Astrocyte (in vitro differentiated cells and primary cell): ENCODE results near the gene CCR5. TPM values are rescaled to one million over a fixed set of nuclear protein-coding genes. Genes with fewer than 3 reads are reported as not detected.

Source experiments
- DNase-seq: peaks from one replicate; pipeline ENCODE4 v3.0.0-alpha.2; 2010; ENCODE audit warnings: low read depth
- FAIRE-seq: peaks from 2 replicates; lab custom pipeline; 2011; peaks lifted over from hg19 to GRCh38; lab: Jason Lieb, UNC
- H2AFZ ChIP-seq: 2 replicates; pipeline ENCODE4 v1.6.0; 2012; ENCODE audit warnings: low read depth, low read length, inconsistent platforms
- H3K27ac ChIP-seq: 2 replicates; pipeline ENCODE4 v1.5.1; 2011; ENCODE audit warnings: low read depth, low read length, inconsistent platforms
- H3K27me3 ChIP-seq: 2 replicates; pipeline ENCODE4 v1.6.0; 2011; ENCODE audit warnings: low read length, inconsistent platforms; ENCODE audit not compliant: insufficient read depth
- H3K36me3 ChIP-seq: 2 replicates; pipeline ENCODE4 v1.5.1; 2011; ENCODE audit warnings: low read length, inconsistent platforms; ENCODE audit not compliant: insufficient read depth
- H3K4me1 ChIP-seq: 2 replicates; pipeline ENCODE4 v1.5.1; 2011; ENCODE audit warnings: low read length, inconsistent platforms; ENCODE audit not compliant: insufficient read depth
- H3K4me2 ChIP-seq: 2 replicates; pipeline ENCODE4 v1.6.0; 2012; ENCODE audit warnings: low read length, inconsistent platforms
- H3K4me3 ChIP-seq: 2 replicates; pipeline ENCODE4 v1.5.1; 2011; ENCODE audit warnings: low read depth, mild to moderate bottlenecking, low read length, inconsistent platforms; ENCODE audit not compliant: insufficient read depth
- H3K79me2 ChIP-seq: 2 replicates; pipeline ENCODE4 v1.6.0; 2012; ENCODE audit warnings: mild to moderate bottlenecking, low read length, inconsistent platforms; ENCODE audit not compliant: insufficient read depth
- H3K9ac ChIP-seq: 2 replicates; pipeline ENCODE4 v1.6.0; 2012; ENCODE audit warnings: mild to moderate bottlenecking, low read length, inconsistent platforms
- H3K9me3 ChIP-seq: 2 replicates; pipeline ENCODE4 v1.5.1; 2012; ENCODE audit warnings: low read depth, mild to moderate bottlenecking, low read length, inconsistent platforms; ENCODE audit not compliant: insufficient read depth
- H4K20me1 ChIP-seq: 2 replicates; pipeline ENCODE4 v1.6.0; 2012; ENCODE audit warnings: low read length, inconsistent platforms; ENCODE audit not compliant: insufficient read depth
- H3K27ac Mint-ChIP-seq: one replicate; pipeline ENCODE4 v1.8.0; 2021; ENCODE audit warnings: mild to moderate bottlenecking, mixed read lengths; ENCODE audit not compliant: unreplicated experiment
- H3K27me3 Mint-ChIP-seq: one replicate; pipeline ENCODE4 v1.8.0; 2021; ENCODE audit warnings: low read depth, mixed read lengths; ENCODE audit not compliant: unreplicated experiment
- H3K36me3 Mint-ChIP-seq: one replicate; pipeline ENCODE4 v1.8.0; 2021; ENCODE audit warnings: low read depth, mixed read lengths; ENCODE audit not compliant: unreplicated experiment
- H3K4me1 Mint-ChIP-seq: one replicate; pipeline ENCODE4 v1.8.0; 2021; ENCODE audit warnings: low read depth, mixed read lengths; ENCODE audit not compliant: unreplicated experiment
- H3K4me3 Mint-ChIP-seq: one replicate; pipeline ENCODE4 v1.8.0; 2021; ENCODE audit warnings: mild to moderate bottlenecking, moderate library complexity, mixed read lengths; ENCODE audit not compliant: unreplicated experiment
- H3K9me3 Mint-ChIP-seq: one replicate; pipeline ENCODE4 v1.8.0; 2021; ENCODE audit warnings: mild to moderate bottlenecking, mixed read lengths; ENCODE audit not compliant: unreplicated experiment
- EZH2 ChIP-seq: IDR thresholded peaks from 2 replicates; pipeline ENCODE4 v1.6.1; 2012; ENCODE audit warnings: mild to moderate bottlenecking, low read length, inconsistent platforms; ENCODE audit not compliant: insufficient read depth
- total RNA-seq: library from RNA; stranded (reverse); gene quantifications from 2 replicates; pipeline ENCODE4 v1.2.1, GENCODE V29; 2021
- TF ChIP-seq, protein P1 (sequence below): IDR thresholded peaks from 2 replicates; pipeline ENCODE4 v1.5.1; 2011; ENCODE audit warnings: low read depth, mild to moderate bottlenecking, inconsistent platforms, low read length, moderate library complexity; ENCODE audit not compliant: insufficient read depth

The CCR5 gene
- total RNA-seq, 1 donor from 2014 or later, result not detected

- Mint-ChIP-seq H3K4me3 (no peak overlapping the region), H3K27me3 (peaks cover 45% of the 10 kb centered on the region), H3K27ac (peak overlapping the region; percentile 11), H3K9me3 (peaks cover 2% of the 10 kb centered on the region), H3K4me1 (peaks cover 15% of the 10 kb centered on the region), H3K36me3 (no peaks in the 10 kb centered on the region)
- DNase-seq (no peak), FAIRE-seq (no peak)
- no peak overlapping the region for H3K27ac ChIP-seq
- peaks cover 29% of the 10 kb centered on the region for H3K27me3 ChIP-seq
- no peaks in the 10 kb centered on the region for H4K20me1 ChIP-seq
- no peak overlapping the region for H3K4me2 ChIP-seq
- no peaks in the 10 kb centered on the region for H3K79me2 ChIP-seq
- H3K36me3 ChIP-seq, result no peaks in the 10 kb centered on the region
- no peaks in the 10 kb centered on the region for H3K4me1 ChIP-seq
- no peak overlapping the region for H2AFZ ChIP-seq
- no peaks in the 10 kb centered on the region for H3K9me3 ChIP-seq
- H3K9ac ChIP-seq, result no peak overlapping the region
- no peak overlapping the region for H3K4me3 ChIP-seq
- TF ChIP-seq, protein P1, sequence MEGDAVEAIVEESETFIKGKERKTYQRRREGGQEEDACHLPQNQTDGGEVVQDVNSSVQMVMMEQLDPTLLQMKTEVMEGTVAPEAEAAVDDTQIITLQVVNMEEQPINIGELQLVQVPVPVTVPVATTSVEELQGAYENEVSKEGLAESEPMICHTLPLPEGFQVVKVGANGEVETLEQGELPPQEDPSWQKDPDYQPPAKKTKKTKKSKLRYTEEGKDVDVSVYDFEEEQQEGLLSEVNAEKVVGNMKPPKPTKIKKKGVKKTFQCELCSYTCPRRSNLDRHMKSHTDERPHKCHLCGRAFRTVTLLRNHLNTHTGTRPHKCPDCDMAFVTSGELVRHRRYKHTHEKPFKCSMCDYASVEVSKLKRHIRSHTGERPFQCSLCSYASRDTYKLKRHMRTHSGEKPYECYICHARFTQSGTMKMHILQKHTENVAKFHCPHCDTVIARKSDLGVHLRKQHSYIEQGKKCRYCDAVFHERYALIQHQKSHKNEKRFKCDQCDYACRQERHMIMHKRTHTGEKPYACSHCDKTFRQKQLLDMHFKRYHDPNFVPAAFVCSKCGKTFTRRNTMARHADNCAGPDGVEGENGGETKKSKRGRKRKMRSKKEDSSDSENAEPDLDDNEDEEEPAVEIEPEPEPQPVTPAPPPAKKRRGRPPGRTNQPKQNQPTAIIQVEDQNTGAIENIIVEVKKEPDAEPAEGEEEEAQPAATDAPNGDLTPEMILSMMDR, result no peak
- TF ChIP-seq EZH2, result no peak
Measured at GRCh38 chr3:46353090-46353489, 17.7 kb upstream of the CCR5 start.

- Mint-ChIP-seq H3K27me3 (peaks cover 45% of the 10 kb centered on the region), H3K4me3 (peak within 1 kb of the TSS; percentile 51), H3K27ac (peak within 1 kb of the TSS; percentile 50), H3K36me3 (no peaks in the 10 kb centered on the region), H3K9me3 (peaks cover 2% of the 10 kb centered on the region), H3K4me1 (peaks cover 15% of the 10 kb centered on the region)
- DNase-seq (no peak), FAIRE-seq (no peak)
- TF ChIP-seq EZH2, result no peak
- TF ChIP-seq, protein P1, result no peak
- Histone ChIP-seq H3K79me2 (no peaks in the 10 kb centered on the region), H3K27me3 (peaks cover 31% of the 10 kb centered on the region), H4K20me1 (no peaks in the 10 kb centered on the region), H3K4me3 (no peak within 1 kb of the TSS), H3K9ac (no peak within 1 kb of the TSS), H3K36me3 (no peaks in the 10 kb centered on the region), H2AFZ (no peak within 1 kb of the TSS), H3K4me2 (no peak within 1 kb of the TSS), H3K27ac (no peak within 1 kb of the TSS), H3K9me3 (no peaks in the 10 kb centered on the region), H3K4me1 (no peaks in the 10 kb centered on the region)
Measured at GRCh38 chr3:46353647-46354410, 16.9 kb upstream of the CCR5 start, which contains the start of gene CCR2. Gene CCR2, plus strand, starts transcription at chr3:46354111. Its CDS starts 3,417 bp downstream, at chr3:46357528.

GRCh38 chr3:46354478-46354877, 16.3 kb upstream of the CCR5 start:
- no peaks in the 10 kb centered on the region for H3K9me3 ChIP-seq
- H3K27me3 ChIP-seq, result peaks cover 31% of the 10 kb centered on the region
- Mint-ChIP-seq H3K27ac (no peak overlapping the region), H3K9me3 (peaks cover 2% of the 10 kb centered on the region), H3K4me1 (peaks cover 15% of the 10 kb centered on the region), H3K36me3 (no peaks in the 10 kb centered on the region), H3K4me3 (no peak overlapping the region), H3K27me3 (peaks cover 42% of the 10 kb centered on the region)
- DNase-seq, result no peak
- no peak overlapping the region for H3K9ac ChIP-seq
- no peaks in the 10 kb centered on the region for H4K20me1 ChIP-seq
- no peak overlapping the region for H3K4me2 ChIP-seq
- no peak overlapping the region for H2AFZ ChIP-seq
- TF ChIP-seq EZH2, result no peak
- no peaks in the 10 kb centered on the region for H3K36me3 ChIP-seq
- H3K4me3 ChIP-seq, result no peak overlapping the region
- H3K79me2 ChIP-seq, result no peaks in the 10 kb centered on the region
- H3K4me1 ChIP-seq, result no peaks in the 10 kb centered on the region
- H3K27ac ChIP-seq, result no peak overlapping the region
- FAIRE-seq, result no peak
